ENCODE results near the gene TMA7. TPM values are rescaled to one million over a fixed set of nuclear protein-coding genes. Genes with fewer than 3 reads are reported as not detected.
A peak's percentile ranks its signal among the peaks of the same experiment; 100 is the strongest.

The TMA7 gene
- total RNA-seq, 3 donors from 2014 or later = 270 to 343 (median 333) TPM

GRCh38 chr3:48468329-48468731 is 28.3 kb downstream of the TMA7 start:
- no peaks in the 10 kb centered on the region for H3K36me3 ChIP-seq
- TF ChIP-seq POLR2A (IDR thresholded peaks at IDR 0.05) (no peak), POLR2AphosphoS5 (IDR thresholded peaks at IDR 0.05) (no peak), CTCF (IDR thresholded peaks at IDR 0.05) (no peak)
- no peak overlapping the region for H3K4me3 ChIP-seq
- H3K27ac ChIP-seq = peak overlapping the region; percentile 99 to 100
- H3K27me3 ChIP-seq = no peaks in the 10 kb centered on the region
- no peak for DNase-seq (ENCODE audit: low spot score in 2 of 2)
- intact Hi-C loops (cut with DNase I; ENCODE audit: low total_unique reads) = no loop called here
- H3K9me3 ChIP-seq = no peaks in the 10 kb centered on the region
- peaks cover 19 to 31% of the 10 kb centered on the region in 2 donors for H3K4me1 ChIP-seq

GRCh38 chr3:48469046-48469915 is 29.2 kb downstream of the TMA7 start:
- intact Hi-C loops (cut with DNase I; ENCODE audit: low total_unique reads) = no loop called here

GRCh38 chr3:48470286-48470685 is 30.2 kb downstream of the TMA7 start:
- no peaks in the 10 kb centered on the region for H3K27me3 ChIP-seq
- H3K4me3 ChIP-seq = peak overlapping the region in 1 of 3 donors; percentile 6
- no peak for TF ChIP-seq POLR2AphosphoS5 (IDR thresholded peaks at IDR 0.05)
- TF ChIP-seq CTCF (IDR thresholded peaks at IDR 0.05) = no peak
- no peak for TF ChIP-seq POLR2A (IDR thresholded peaks at IDR 0.05)
- peak overlapping the region; percentile 4 to 99 for H3K27ac ChIP-seq
- no peaks in the 10 kb centered on the region for H3K9me3 ChIP-seq
- H3K4me1 ChIP-seq = peaks cover 19 to 27% of the 10 kb centered on the region in 2 donors
- H3K36me3 ChIP-seq = no peaks in the 10 kb centered on the region
- intact Hi-C loops (cut with DNase I; ENCODE audit: low total_unique reads) = no loop called here
- no peak for DNase-seq (ENCODE audit: low spot score in 2 of 2)

More at GRCh38 chr3:48469046-48469915, 29.2 kb downstream of the TMA7 start:
- H3K27me3 ChIP-seq = no peaks in the 10 kb centered on the region
- H3K36me3 ChIP-seq = no peaks in the 10 kb centered on the region
- H3K9me3 ChIP-seq = no peaks in the 10 kb centered on the region
- no peak overlapping the region for H3K4me3 ChIP-seq
- H3K4me1 ChIP-seq = peaks cover 19 to 31% of the 10 kb centered on the region in 2 donors
- peak overlapping the region; percentile 99 to 100 for H3K27ac ChIP-seq
- DNase-seq (ENCODE audit: low spot score in 2 of 2) = no peak
- TF ChIP-seq CTCF (IDR thresholded peaks at IDR 0.05) (no peak), POLR2A (IDR thresholded peaks at IDR 0.05) (no peak), POLR2AphosphoS5 (IDR thresholded peaks at IDR 0.05) (no peak)

- H3K4me1 ChIP-seq = peaks cover 8 to 14% of the 10 kb centered on the region in 2 donors
- peak overlapping the region; percentile 96 to 99 for H3K27ac ChIP-seq
- TF ChIP-seq POLR2AphosphoS5 (IDR thresholded peaks at IDR 0.05) (no peak), CTCF (IDR thresholded peaks at IDR 0.05) (no peak), POLR2A (IDR thresholded peaks at IDR 0.05) (no peak)
- H3K9me3 ChIP-seq = no peaks in the 10 kb centered on the region
- intact Hi-C loops (cut with DNase I; ENCODE audit: low total_unique reads) = no loop called here
- peak overlapping the region; percentile 57 to 85 (median 57) for H3K4me3 ChIP-seq
- H3K36me3 ChIP-seq = no peaks in the 10 kb centered on the region
- DNase-seq (ENCODE audit: low spot score in 2 of 2) = no peak
- no peaks in the 10 kb centered on the region for H3K27me3 ChIP-seq
Observed at GRCh38 chr3:48472673-48472922, 32.5 kb downstream of the TMA7 start.

GRCh38 chr3:48472923-48473616 is 33.0 kb downstream of the TMA7 start:
- H3K36me3 ChIP-seq = no peaks in the 10 kb centered on the region
- peak overlapping the region; percentile 57 to 85 (median 57) for H3K4me3 ChIP-seq
- peaks cover 3 to 9% of the 10 kb centered on the region in 2 donors for H3K4me1 ChIP-seq
- TF ChIP-seq POLR2AphosphoS5 (IDR thresholded peaks at IDR 0.05) (peak; percentile 77 to 89 (median 89)), POLR2A (IDR thresholded peaks at IDR 0.05) (peak; percentile 30), CTCF (IDR thresholded peaks at IDR 0.05) (peak; percentile 14 to 45 (median 40))
- intact Hi-C loops (cut with DNase I; ENCODE audit: low total_unique reads) = no loop called here
- DNase-seq (ENCODE audit: low spot score in 2 of 2) = peak; percentile 84 to 86
- H3K9me3 ChIP-seq = no peaks in the 10 kb centered on the region
- no peaks in the 10 kb centered on the region for H3K27me3 ChIP-seq
- peak overlapping the region; percentile 96 to 99 for H3K27ac ChIP-seq

Data from breast epithelium (tissue), 4 donors.